ENCODE data around the gene VPS11.

- TF ChIP-seq POLR2AphosphoS5 (IDR thresholded peaks at IDR 0.05) (no peak), CTCF (IDR thresholded peaks at IDR 0.05) (no peak), POLR2A (IDR thresholded peaks at IDR 0.05) (no peak)
These were observed 39.1 kb upstream of the VPS11 start for GRCh38 chr11:119028346-119029068.
